ENCODE results near the gene TVP23A. TPM values are rescaled to one million over a fixed set of nuclear protein-coding genes. Genes with fewer than 3 reads are reported as not detected.
"Not testable (repeated sequence)": the region's sequence is repeated elsewhere in the genome, so short reads cannot be mapped to it uniquely, and the experiment has no call there.

Gene TVP23A
- polyA plus RNA-seq, 4 donors, result 0.73 to 1.5 TPM; not detected in 2

DNA sequence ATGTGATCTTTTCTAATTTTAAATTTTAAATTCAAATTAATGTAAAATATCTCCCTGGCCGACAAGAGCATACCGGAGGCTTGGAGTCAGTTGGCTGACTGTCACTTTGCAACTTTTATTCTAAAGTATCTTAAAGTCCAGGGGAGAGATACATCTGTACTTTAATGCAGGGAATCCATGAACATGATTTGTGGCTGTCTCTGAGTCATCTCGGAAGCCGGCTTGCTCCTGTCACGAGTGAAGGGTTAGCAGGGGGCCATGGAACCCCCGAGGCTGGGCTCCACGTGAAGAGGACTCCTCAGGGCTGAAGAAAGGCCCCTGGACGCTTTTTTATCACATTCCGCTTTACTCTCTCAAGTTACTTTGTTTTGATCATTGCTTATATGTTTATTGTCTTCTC is 13.3 kb downstream of the TVP23A start:
- Histone ChIP-seq H3K36me3 (ENCODE audit: control insufficient read depth in 3 of 3, insufficient read depth in 2 of 3, low read depth in 1 of 3, low read length in 3 of 3) (no peaks in the 10 kb centered on the region), H3K9me3 (ENCODE audit: control insufficient read depth in 2 of 2, insufficient read depth in 1 of 2, low read depth in 1 of 2, low read length in 1 of 2) (no peaks in the 10 kb centered on the region), H3K27ac (ENCODE audit: low read depth in 1 of 3, low read length in 2 of 3) (no peak overlapping the region), H3K27me3 (ENCODE audit: control insufficient read depth in 3 of 3, insufficient read depth in 3 of 3, low read length in 3 of 3) (no peaks in the 10 kb centered on the region), H3K4me1 (ENCODE audit: control insufficient read depth in 3 of 3, insufficient read depth in 2 of 3, low read depth in 1 of 3, low read length in 2 of 3) (no peaks in the 10 kb centered on the region), H3K4me3 (ENCODE audit: low read depth in 1 of 3, low read length in 3 of 3) (no peak overlapping the region)
- DNase-seq (no peak), FAIRE-seq (no peak)
- 76 to 86% (median 85%) methylated on average over 9 of the region's 9 CpGs for WGBS, 3 donors

GRCh38 chr16:10799736-10800135 is 18.9 kb downstream of the TVP23A start:
- Histone ChIP-seq H3K27me3 (ENCODE audit: control insufficient read depth in 3 of 3, insufficient read depth in 3 of 3, low read length in 3 of 3) (no peaks in the 10 kb centered on the region), H3K4me1 (ENCODE audit: control insufficient read depth in 3 of 3, insufficient read depth in 2 of 3, low read depth in 1 of 3, low read length in 2 of 3) (no peaks in the 10 kb centered on the region), H3K36me3 (ENCODE audit: control insufficient read depth in 3 of 3, insufficient read depth in 2 of 3, low read depth in 1 of 3, low read length in 3 of 3) (no peaks in the 10 kb centered on the region), H3K27ac (ENCODE audit: low read depth in 1 of 3, low read length in 2 of 3) (no peak overlapping the region), H3K9me3 (ENCODE audit: control insufficient read depth in 2 of 2, insufficient read depth in 1 of 2, low read depth in 1 of 2, low read length in 1 of 2) (no peaks in the 10 kb centered on the region), H3K4me3 (ENCODE audit: low read depth in 1 of 3, low read length in 3 of 3) (no peak overlapping the region)
- no peak for FAIRE-seq
- 82 to 89% (median 85%) methylated on average over 3 of the region's 3 CpGs for WGBS, 3 donors
- no peak for DNase-seq

GRCh38 chr16:10791048-10791447 is 27.5 kb downstream of the TVP23A start:
- H3K9me3 ChIP-seq (ENCODE audit: control insufficient read depth in 2 of 2, insufficient read depth in 1 of 2, low read depth in 1 of 2, low read length in 1 of 2), result no peaks in the 10 kb centered on the region
- no peak overlapping the region for H3K4me3 ChIP-seq (ENCODE audit: low read depth in 1 of 3, low read length in 3 of 3)
- FAIRE-seq, result no peak
- H3K27ac ChIP-seq (ENCODE audit: low read depth in 1 of 3, low read length in 2 of 3), result no peak overlapping the region
- 74 to 94% (median 76%) methylated on average over 4 of the region's 4 CpGs for WGBS, 3 donors
- H3K36me3 ChIP-seq (ENCODE audit: control insufficient read depth in 3 of 3, insufficient read depth in 2 of 3, low read depth in 1 of 3, low read length in 3 of 3), result no peaks in the 10 kb centered on the region
- DNase-seq, result no peak
- no peaks in the 10 kb centered on the region for H3K27me3 ChIP-seq (ENCODE audit: control insufficient read depth in 3 of 3, insufficient read depth in 3 of 3, low read length in 3 of 3)
- no peaks in the 10 kb centered on the region for H3K4me1 ChIP-seq (ENCODE audit: control insufficient read depth in 3 of 3, insufficient read depth in 2 of 3, low read depth in 1 of 3, low read length in 2 of 3)

GRCh38 chr16:10788630-10789029 is 30.0 kb downstream of the TVP23A start:
- not testable (repeated sequence) for FAIRE-seq; H3K36me3 ChIP-seq (ENCODE audit: control insufficient read depth in 3 of 3, insufficient read depth in 2 of 3, low read depth in 1 of 3, low read length in 3 of 3); H3K9me3 ChIP-seq (ENCODE audit: control insufficient read depth in 2 of 2, insufficient read depth in 1 of 2, low read depth in 1 of 2, low read length in 1 of 2); H3K4me1 ChIP-seq (ENCODE audit: control insufficient read depth in 3 of 3, insufficient read depth in 2 of 3, low read depth in 1 of 3, low read length in 2 of 3); DNase-seq; H3K27me3 ChIP-seq (ENCODE audit: control insufficient read depth in 3 of 3, insufficient read depth in 3 of 3, low read length in 3 of 3); H3K27ac ChIP-seq (ENCODE audit: low read depth in 1 of 3, low read length in 2 of 3); H3K4me3 ChIP-seq (ENCODE audit: low read depth in 1 of 3, low read length in 3 of 3)
- 58 to 83% (median 70%) methylated on average over 4 of the region's 4 CpGs for WGBS, 3 donors

DNA sequence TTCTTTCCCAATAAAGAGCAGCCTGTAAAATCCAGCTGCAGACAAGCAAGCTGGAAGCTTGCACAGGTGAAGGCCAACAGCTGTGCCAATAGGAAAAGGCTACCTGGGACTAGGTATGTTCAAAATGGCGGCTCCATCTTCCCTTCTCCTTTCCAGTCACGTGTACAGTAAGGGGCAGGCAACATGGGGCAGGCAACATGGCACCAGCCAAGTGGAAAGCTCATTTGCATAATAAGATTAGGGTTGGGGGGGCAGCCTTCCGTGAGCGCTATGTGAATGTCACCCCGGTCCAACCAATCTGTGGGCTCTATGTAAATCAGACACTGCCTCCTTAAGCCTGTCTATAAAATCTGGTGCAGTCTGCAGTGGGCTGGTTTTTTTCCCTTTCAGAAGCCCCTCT is 31.3 kb downstream of the TVP23A start:
- 88 to 95% (median 88%) methylated on average over 5 of the region's 5 CpGs for WGBS, 3 donors
- H3K27ac ChIP-seq (ENCODE audit: low read depth in 1 of 3, low read length in 2 of 3), result no peak overlapping the region
- no peaks in the 10 kb centered on the region for H3K9me3 ChIP-seq (ENCODE audit: control insufficient read depth in 2 of 2, insufficient read depth in 1 of 2, low read depth in 1 of 2, low read length in 1 of 2)
- FAIRE-seq (no peak), DNase-seq (no peak)
- H3K4me3 ChIP-seq (ENCODE audit: low read depth in 1 of 3, low read length in 3 of 3), result no peak overlapping the region
- no peaks in the 10 kb centered on the region for H3K36me3 ChIP-seq (ENCODE audit: control insufficient read depth in 3 of 3, insufficient read depth in 2 of 3, low read depth in 1 of 3, low read length in 3 of 3)
- H3K27me3 ChIP-seq (ENCODE audit: control insufficient read depth in 3 of 3, insufficient read depth in 3 of 3, low read length in 3 of 3), result no peaks in the 10 kb centered on the region
- H3K4me1 ChIP-seq (ENCODE audit: control insufficient read depth in 3 of 3, insufficient read depth in 2 of 3, low read depth in 1 of 3, low read length in 2 of 3), result no peaks in the 10 kb centered on the region

- H3K9me3 ChIP-seq (ENCODE audit: control insufficient read depth in 2 of 2, insufficient read depth in 1 of 2, low read depth in 1 of 2, low read length in 1 of 2), result no peaks in the 10 kb centered on the region
- no peaks in the 10 kb centered on the region for H3K4me1 ChIP-seq (ENCODE audit: control insufficient read depth in 3 of 3, insufficient read depth in 2 of 3, low read depth in 1 of 3, low read length in 2 of 3)
- FAIRE-seq (no peak), DNase-seq (no peak)
- H3K27ac ChIP-seq (ENCODE audit: low read depth in 1 of 3, low read length in 2 of 3), result no peak overlapping the region
- no peaks in the 10 kb centered on the region for H3K27me3 ChIP-seq (ENCODE audit: control insufficient read depth in 3 of 3, insufficient read depth in 3 of 3, low read length in 3 of 3)
- no peak overlapping the region for H3K4me3 ChIP-seq (ENCODE audit: low read depth in 1 of 3, low read length in 3 of 3)
- WGBS, 3 donors, result 23 to 76% (median 60%) methylated on average over 2 of the region's 2 CpGs
- no peaks in the 10 kb centered on the region for H3K36me3 ChIP-seq (ENCODE audit: control insufficient read depth in 3 of 3, insufficient read depth in 2 of 3, low read depth in 1 of 3, low read length in 3 of 3)
Observed at GRCh38 chr16:10782628-10783027, 36.0 kb downstream of the TVP23A start.

- Histone ChIP-seq H3K4me3 (ENCODE audit: low read depth in 1 of 3, low read length in 3 of 3) (no peak overlapping the region), H3K4me1 (ENCODE audit: control insufficient read depth in 3 of 3, insufficient read depth in 2 of 3, low read depth in 1 of 3, low read length in 2 of 3) (no peaks in the 10 kb centered on the region), H3K27ac (ENCODE audit: low read depth in 1 of 3, low read length in 2 of 3) (no peak overlapping the region), H3K27me3 (ENCODE audit: control insufficient read depth in 3 of 3, insufficient read depth in 3 of 3, low read length in 3 of 3) (no peaks in the 10 kb centered on the region), H3K36me3 (ENCODE audit: control insufficient read depth in 3 of 3, insufficient read depth in 2 of 3, low read depth in 1 of 3, low read length in 3 of 3) (no peaks in the 10 kb centered on the region), H3K9me3 (ENCODE audit: control insufficient read depth in 2 of 2, insufficient read depth in 1 of 2, low read depth in 1 of 2, low read length in 1 of 2) (no peaks in the 10 kb centered on the region)
- no peak for FAIRE-seq
- 72 to 90% (median 86%) methylated on average over 4 of the region's 4 CpGs for WGBS, 3 donors
- DNase-seq, result no peak
Observed at GRCh38 chr16:10780628-10781027, 38.0 kb downstream of the TVP23A start.

- H3K9me3 ChIP-seq (ENCODE audit: control insufficient read depth in 2 of 2, insufficient read depth in 1 of 2, low read depth in 1 of 2, low read length in 1 of 2); H3K36me3 ChIP-seq (ENCODE audit: control insufficient read depth in 3 of 3, insufficient read depth in 2 of 3, low read depth in 1 of 3, low read length in 3 of 3); H3K27ac ChIP-seq (ENCODE audit: low read depth in 1 of 3, low read length in 2 of 3); H3K4me1 ChIP-seq (ENCODE audit: control insufficient read depth in 3 of 3, insufficient read depth in 2 of 3, low read depth in 1 of 3, low read length in 2 of 3); H3K27me3 ChIP-seq (ENCODE audit: control insufficient read depth in 3 of 3, insufficient read depth in 3 of 3, low read length in 3 of 3); H3K4me3 ChIP-seq (ENCODE audit: low read depth in 1 of 3, low read length in 3 of 3); DNase-seq; FAIRE-seq: not testable (repeated sequence)
- WGBS, 3 donors, result 78 to 94% (median 83%) methylated on average over 6 of the region's 6 CpGs
Observed at GRCh38 chr16:10779908-10780307, 38.7 kb downstream of the TVP23A start.

DNA sequence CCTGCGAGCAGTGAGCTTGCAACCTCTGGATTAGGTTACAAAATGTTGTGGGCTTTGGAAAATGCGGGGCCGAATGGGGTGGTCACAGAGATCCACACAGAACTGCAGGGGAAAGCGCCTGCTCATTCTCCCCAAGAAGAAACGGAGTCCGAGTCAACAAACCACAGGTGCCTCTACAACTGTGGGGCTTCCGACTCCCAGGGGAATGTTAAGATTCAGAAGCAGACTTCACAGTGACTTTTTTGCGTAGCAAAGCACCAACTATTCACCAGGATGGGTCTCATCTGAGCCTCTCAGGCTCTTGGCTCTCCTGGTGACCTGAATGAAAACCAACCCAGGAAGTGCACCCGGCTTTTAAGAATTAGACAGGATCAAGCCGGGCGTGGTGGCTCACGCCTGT is 41.2 kb downstream of the TVP23A start:
- no peak for DNase-seq
- no peak overlapping the region for H3K27ac ChIP-seq (ENCODE audit: low read depth in 1 of 3, low read length in 2 of 3)
- H3K4me3 ChIP-seq (ENCODE audit: low read depth in 1 of 3, low read length in 3 of 3), result no peak overlapping the region
- no peaks in the 10 kb centered on the region for H3K27me3 ChIP-seq (ENCODE audit: control insufficient read depth in 3 of 3, insufficient read depth in 3 of 3, low read length in 3 of 3)
- WGBS, 3 donors, result 89 to 92% (median 90%) methylated on average over 12 of the region's 12 CpGs
- no peak for FAIRE-seq
- H3K4me1 ChIP-seq (ENCODE audit: control insufficient read depth in 3 of 3, insufficient read depth in 2 of 3, low read depth in 1 of 3, low read length in 2 of 3), result no peaks in the 10 kb centered on the region
- no peaks in the 10 kb centered on the region for H3K9me3 ChIP-seq (ENCODE audit: control insufficient read depth in 2 of 2, insufficient read depth in 1 of 2, low read depth in 1 of 2, low read length in 1 of 2)
- H3K36me3 ChIP-seq (ENCODE audit: control insufficient read depth in 3 of 3, insufficient read depth in 2 of 3, low read depth in 1 of 3, low read length in 3 of 3), result no peaks in the 10 kb centered on the region

Measured in small intestine (tissue), 7 donors.